ENCODE data around the gene TMEM50B. TPM values are rescaled to one million over a fixed set of nuclear protein-coding genes. Genes with fewer than 3 reads are reported as not detected.

Gene TMEM50B
- total and polyA plus RNA-seq, 8 donors, result 45.6 to 92.8 (median 56.3) TPM

GRCh38 chr21:33461538-33462250, 18.1 kb downstream of the TMEM50B start:
- ATAC-seq (no peak), DNase-seq (no peak)
- TF ChIP-seq CTCF (IDR thresholded peaks at IDR 0.05), result no peak
- intact Hi-C loops (cut with DNase I), result no loop called here
- no peaks in the 10 kb centered on the region for H3K9me3 ChIP-seq
- no peaks in the 10 kb centered on the region for H3K4me1 ChIP-seq
- no peaks in the 10 kb centered on the region for H3K27me3 ChIP-seq
- H3K27ac ChIP-seq, result no peak overlapping the region
- H3K4me3 ChIP-seq, result no peak overlapping the region
- H3K36me3 ChIP-seq, result peaks cover 0 to 69% of the 10 kb centered on the region in 2 donors

- Histone ChIP-seq H3K27me3 (no peaks in the 10 kb centered on the region), H3K36me3 (peaks cover 0 to 78% of the 10 kb centered on the region in 2 donors), H3K9me3 (no peaks in the 10 kb centered on the region), H3K4me1 (no peaks in the 10 kb centered on the region), H3K27ac (no peak overlapping the region), H3K4me3 (no peak overlapping the region)
- TF ChIP-seq CTCF (IDR thresholded peaks at IDR 0.05), result no peak
- no peak for ATAC-seq
- intact Hi-C loops (cut with DNase I), result no loop called here
- DNase-seq, result no peak
These were observed 20.9 kb downstream of the TMEM50B start for GRCh38 chr21:33458861-33459260.

GRCh38 chr21:33455686-33456446, 23.9 kb downstream of the TMEM50B start:
- intact Hi-C loops (cut with DNase I), result no loop called here
- no peak for ATAC-seq

GRCh38 chr21:33452362-33452761, 27.4 kb downstream of the TMEM50B start:
- H3K27ac ChIP-seq, result no peak overlapping the region

More at GRCh38 chr21:33455686-33456446, 23.9 kb downstream of the TMEM50B start:
- DNase-seq, result no peak
- peaks cover 0 to 76% of the 10 kb centered on the region in 2 donors for H3K36me3 ChIP-seq
- H3K4me3 ChIP-seq, result no peak overlapping the region
- no peaks in the 10 kb centered on the region for H3K4me1 ChIP-seq
- no peaks in the 10 kb centered on the region for H3K9me3 ChIP-seq
- no peak overlapping the region for H3K27ac ChIP-seq
- no peak for TF ChIP-seq CTCF (IDR thresholded peaks at IDR 0.05)
- H3K27me3 ChIP-seq, result no peaks in the 10 kb centered on the region

More at GRCh38 chr21:33452362-33452761, 27.4 kb downstream of the TMEM50B start:
- Histone ChIP-seq H3K27me3 (no peaks in the 10 kb centered on the region), H3K4me1 (no peaks in the 10 kb centered on the region), H3K9me3 (no peaks in the 10 kb centered on the region), H3K4me3 (no peak overlapping the region), H3K36me3 (peaks cover 0 to 64% of the 10 kb centered on the region in 2 donors)
- TF ChIP-seq CTCF (IDR thresholded peaks at IDR 0.05), result no peak
- ATAC-seq (peak; percentile 13), DNase-seq (no peak)
- intact Hi-C loops (cut with DNase I), result no loop called here
